ENCODE results near the gene COPS4. TPM values are rescaled to one million over a fixed set of nuclear protein-coding genes. Genes with fewer than 3 reads are reported as not detected.

COPS4 gene
- total and polyA plus RNA-seq, 2 of the 8 experiments (the other 6 are each of a cell fraction or from before 2014, with no cell fraction given) = 14.9 to 28.3 TPM

- Histone ChIP-seq H4K20me1 (replicated peaks in 1 of 2; ENCODE audit: control insufficient read depth in 1 of 2, insufficient read depth in 2 of 2, low read length in 2 of 2) (no peaks in the 10 kb centered on the region), H3K4ac (replicated peaks; ENCODE audit: insufficient read length, low read depth, low read length) (no peak overlapping the region), H3K27me3 (replicated peaks in 1 of 4; ENCODE audit: control insufficient read depth in 3 of 4, extremely low read depth in 1 of 4, insufficient read depth in 3 of 4, low read length in 3 of 4) (peaks cover 0 to 6% (median 3%) of the 10 kb centered on the region in 4 experiments; a peak in 4 of 7 replicates), H3K14ac (ENCODE audit: insufficient read length) (no peak overlapping the region), H2BK5ac (ENCODE audit: low read depth, low read length) (no peak overlapping the region), H2AFZ (ENCODE audit: low read length) (peak overlapping the region; percentile 49), H3K79me1 (ENCODE audit: low read depth, low read length) (no peaks in the 10 kb centered on the region), H2AK5ac (ENCODE audit: low read depth, low read length) (no peak overlapping the region), H3K18ac (ENCODE audit: extremely low read depth, low read length) (no peak overlapping the region), H3K9ac (replicated peaks in 1 of 4; ENCODE audit: extremely low read depth in 1 of 4, low read depth in 3 of 4, low read length in 3 of 4) (no peak overlapping the region), H4K5ac (ENCODE audit: insufficient read length, low read depth, low read length) (no peak overlapping the region), H2BK15ac (ENCODE audit: low read length) (no peak overlapping the region), H2BK20ac (ENCODE audit: low read length) (no peak overlapping the region), H3K36me3 (ENCODE audit: control insufficient read depth in 2 of 4, insufficient read depth in 4 of 4, low read length in 3 of 4) (no peaks in the 10 kb centered on the region), H2BK12ac (ENCODE audit: low read depth, low read length) (no peak overlapping the region), H3K79me2 (ENCODE audit: control insufficient read depth in 1 of 2, insufficient read depth in 2 of 2, low read length in 2 of 2) (peaks cover 0 to 12% of the 10 kb centered on the region in 2 experiments; a peak in 2 of 4 replicates), H3K23me2 (ENCODE audit: low read depth, low read length) (peaks cover 13% of the 10 kb centered on the region), H3K9me3 (ENCODE audit: insufficient read depth in 2 of 2, low read depth in 1 of 2, low read length in 1 of 2) (no peaks in the 10 kb centered on the region), H3K4me2 (ENCODE audit: insufficient read depth in 1 of 2, low read depth in 2 of 2, low read length in 2 of 2) (peak overlapping the region; percentile 72 to 87; a peak in 2 of 4 replicates), H3K4me3 (ENCODE audit: extremely low read depth in 1 of 4, insufficient read depth in 2 of 4, low read depth in 3 of 4, low read length in 4 of 4) (peak overlapping the region in 1 of 4 experiments; percentile 98; a peak in 2 of 8 replicates), H3K4me1 (replicated peaks in 1 of 4; ENCODE audit: control insufficient read depth in 3 of 4, insufficient read depth in 4 of 4, low read length in 3 of 4) (peaks cover 0 to 6% (median 3%) of the 10 kb centered on the region in 4 experiments; a peak in 3 of 7 replicates), H3K23ac (ENCODE audit: insufficient read length) (no peak overlapping the region), H3K27ac (ENCODE audit: low read depth, low read length) (no peak overlapping the region), H4K91ac (replicated peaks; ENCODE audit: insufficient read length, low read length) (no peak overlapping the region), H2BK120ac (replicated peaks; ENCODE audit: low read depth, low read length) (no peak overlapping the region), H3K56ac (replicated peaks; ENCODE audit: insufficient read length, low read depth, low read length) (no peak overlapping the region), H4K8ac (ENCODE audit: extremely low read depth, insufficient read depth, low read length) (no peak overlapping the region)
- no peak for FAIRE-seq
- ChIA-PET CTCF (ENCODE audit: partially characterized antibody) (no interaction called here), POLR2A (ENCODE audit: partially characterized antibody) (interaction anchor here (1.2 to 2.0 kb wide), 2 partner anchors 14 to 22 kb away, joined by 5 to 20 read pairs; partner anchors contain the start of gene COPS4)
- no peak for DNase-seq (ENCODE audit: low read depth in 1 of 2, low spot score in 2 of 2)
- no peak for TF ChIP-seq KDM1A (IDR thresholded peaks at IDR 0.05; ENCODE audit: borderline replicate concordance, low read length)
- no peak for TF ChIP-seq POLR2A (IDR thresholded peaks at IDR 0.05; ENCODE audit: control extremely low read depth in 1 of 2, low read depth in 2 of 2, low read length in 2 of 2)
- no peak for TF ChIP-seq E2F6 (IDR thresholded peaks at IDR 0.05)
- no peak for TF ChIP-seq EP300 (IDR thresholded peaks at IDR 0.05; ENCODE audit: borderline replicate concordance in 1 of 2, low read depth in 2 of 2, low read length in 2 of 2)
- no peak for TF ChIP-seq TAF7 (optimal IDR thresholded peaks at IDR 0.05; ENCODE audit: borderline replicate concordance, low read depth, low read length)
- TF ChIP-seq SP4 (IDR thresholded peaks at IDR 0.05; ENCODE audit: low read length) = no peak
- TF ChIP-seq JUN (IDR thresholded peaks at IDR 0.05; ENCODE audit: low read depth, low read length) = no peak
- TF ChIP-seq SIN3A (conservative IDR thresholded peaks at IDR 0.05 in 1 of 2, IDR thresholded peaks at IDR 0.05 in 1 of 2; ENCODE audit: low read depth in 1 of 2, low read length in 2 of 2) = no peak
- TF ChIP-seq MAX (IDR thresholded peaks at IDR 0.05) = no peak
- TF ChIP-seq USF2 (IDR thresholded peaks at IDR 0.05; ENCODE audit: low read length) = no peak
- TF ChIP-seq ZNF274 (IDR thresholded peaks at IDR 0.05; ENCODE audit: borderline replicate concordance, extremely low read depth, low read length) = no peak
- TF ChIP-seq RAD21 (IDR thresholded peaks at IDR 0.05 in 1 of 2, conservative IDR thresholded peaks at IDR 0.05 in 1 of 2; ENCODE audit: low read depth in 2 of 2, low read length in 2 of 2) = no peak
These were observed 21.1 kb upstream of the COPS4 start for GRCh38 chr4:83013902-83014301.
